H1 (cell line): ENCODE results near the gene CAP2. TPM values are rescaled to one million over a fixed set of nuclear protein-coding genes. Genes with fewer than 3 reads are reported as not detected.

Experiments used
- BCL11A ChIP-seq, 2 experiments: IDR thresholded peaks; one replicate each; pipeline ENCODE4 v1.6.1; 2011; ENCODE audit warnings: low read depth in 2 of 2, low read length in 2 of 2, mild to moderate bottlenecking in 2 of 2
- CHD2 ChIP-seq: IDR thresholded peaks from 2 replicates; pipeline ENCODE4 v1.6.1; 2012; ENCODE audit warnings: low read length, improper control_type of control experiment
- CHD7 ChIP-seq: fragments of 300-600 bp; sonication (generic); IDR thresholded peaks from 2 replicates; pipeline ENCODE4 v1.7.1; 2012; ENCODE audit warnings: low read length, moderate library complexity, mild to moderate bottlenecking, inconsistent platforms; ENCODE audit not compliant: insufficient replicate concordance
- E2F6 ChIP-seq: IDR thresholded peaks from 2 replicates; pipeline ENCODE4 v1.6.1; 2012; ENCODE audit warnings: inconsistent platforms
- KDM4A ChIP-seq: IDR thresholded peaks from one replicate; pipeline ENCODE4 v1.7.1; 2012; ENCODE audit warnings: low read depth, mild to moderate bottlenecking, moderate library complexity, low read length, inconsistent platforms; ENCODE audit not compliant: severe bottlenecking
- MAX ChIP-seq: IDR thresholded peaks from 2 replicates; pipeline ENCODE4 v1.6.1; 2012; ENCODE audit warnings: inconsistent platforms
- SUZ12 ChIP-seq: fragments of 200-600 bp; sonication (generic); IDR thresholded peaks from 2 replicates; pipeline ENCODE4 v1.6.1; 2012; ENCODE audit warnings: mild to moderate bottlenecking, inconsistent platforms, low read length, moderate library complexity, mixed read lengths
- TAF7 ChIP-seq: optimal IDR thresholded peaks from 2 replicates; pipeline ENCODE3; 2011; ENCODE audit warnings: low read depth, mild to moderate bottlenecking, inconsistent platforms, low read length, moderate library complexity, borderline replicate concordance
- YY1 ChIP-seq: IDR thresholded peaks from 2 replicates; pipeline ENCODE4 v1.6.1; 2011; ENCODE audit warnings: low read depth, mild to moderate bottlenecking, low read length
- polyA plus RNA-seq, 7 experiments: library from polyadenylated mRNA; depleted of rRNA in 3 of 7; stranded (reverse) in 5 of 7; unstranded in 2 of 7; fragments of >200 nt in 5 of 7; fragments of 200-250 nt in 2 of 7; gene quantifications; 1 replicate in 5 of 7; 2 replicates in 1 of 7; 4 replicates in 1 of 7; pipeline versions ENCODE4 v1.2.1 to v1.2.3, GENCODE V29; 2011 to 2013; ENCODE audit warnings: missing spikeins in 2 of 7, mixed read lengths in 2 of 7
- total RNA-seq: library from RNA; stranded (reverse); fragmentation: NEBNext Ultra II Directional; extraction: Animal tissue kit (Norgen Biotek cat#: 25700); gene quantifications from 2 replicates; pipeline ENCODE4 v1.2.1, GENCODE V29; 2021

Gene CAP2
- total and polyA plus RNA-seq, 2 of the 8 experiments (the other 6 are each of a cell fraction or from before 2014, with no cell fraction given) = 7.2 to 10.0 TPM

- peak; percentile 94 for TF ChIP-seq KDM4A
- TF ChIP-seq E2F6 = peak; percentile 72; the same call in 1 of the 2 replicates
- TF ChIP-seq TAF7 = no peak
- no peak for TF ChIP-seq YY1
- TF ChIP-seq CHD2 = no peak
- TF ChIP-seq BCL11A (IDR thresholded peaks at IDR 0.05; ENCODE audit: low read depth in 2 of 2, low read length in 2 of 2) = no peak
- peak; percentile 47; the same call in 1 of the 2 replicates for TF ChIP-seq SUZ12
- no peak for TF ChIP-seq CHD7
- TF ChIP-seq MAX = peak; percentile 72
These were observed 207.4 kb downstream of the CAP2 start (continued) for GRCh38 chr6:17600527-17601385.
